HG03342 (cell line): ENCODE measurements around the gene COL20A1.
"Not testable (repeated sequence)": the region's sequence is repeated elsewhere in the genome, so short reads cannot be mapped to it uniquely, and the experiment has no call there.

Experiments used
- ATAC-seq: cut with Tn5 transposase; IDR thresholded peaks from one replicate; pipeline ENCODE4 v1.9.1; 2021; ENCODE audit warnings: mild to moderate bottlenecking, moderate library complexity; ENCODE audit not compliant: unreplicated experiment

The COL20A1 gene

DNA sequence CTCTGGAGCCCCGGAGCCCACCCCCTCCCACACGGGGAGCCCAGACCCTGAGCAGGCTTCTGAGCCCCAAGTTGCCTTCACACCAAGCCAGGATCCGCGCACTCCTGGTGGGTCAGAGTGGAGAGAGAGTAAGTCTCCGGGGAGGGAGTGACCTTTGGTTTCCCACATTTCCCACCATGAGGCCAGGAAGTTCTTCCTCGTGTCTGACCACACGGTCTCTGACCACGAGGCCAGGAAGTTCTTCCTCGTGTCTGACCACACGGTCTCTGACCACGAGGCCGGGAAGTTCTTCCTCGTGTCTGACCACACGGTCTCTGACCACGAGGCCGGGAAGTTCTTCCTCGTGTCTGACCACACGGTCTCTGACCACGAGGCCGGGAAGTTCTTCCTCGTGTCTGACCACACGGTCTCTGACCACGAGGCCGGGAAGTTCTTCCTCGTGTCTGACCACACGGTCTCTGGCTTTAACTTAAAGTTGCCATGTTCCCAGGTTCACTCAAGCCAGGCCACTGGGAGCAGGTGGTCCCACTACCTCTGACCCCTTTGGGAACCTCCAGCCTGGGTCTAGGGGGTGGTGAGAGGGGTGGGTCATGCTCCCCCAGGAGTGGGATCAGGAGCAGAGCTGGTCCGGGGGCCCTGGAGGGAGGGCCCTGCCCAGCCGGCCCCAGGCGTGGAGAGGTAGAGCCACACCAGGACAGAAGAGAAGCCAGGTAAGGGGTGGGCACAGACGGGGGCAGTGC lies 13.1 kb downstream of the COL20A1 start:
- ATAC-seq = not testable (repeated sequence)

- ATAC-seq = no peak
These were observed 13.9 kb downstream of the COL20A1 start for GRCh38 chr20:63306673-63307537.

DNA sequence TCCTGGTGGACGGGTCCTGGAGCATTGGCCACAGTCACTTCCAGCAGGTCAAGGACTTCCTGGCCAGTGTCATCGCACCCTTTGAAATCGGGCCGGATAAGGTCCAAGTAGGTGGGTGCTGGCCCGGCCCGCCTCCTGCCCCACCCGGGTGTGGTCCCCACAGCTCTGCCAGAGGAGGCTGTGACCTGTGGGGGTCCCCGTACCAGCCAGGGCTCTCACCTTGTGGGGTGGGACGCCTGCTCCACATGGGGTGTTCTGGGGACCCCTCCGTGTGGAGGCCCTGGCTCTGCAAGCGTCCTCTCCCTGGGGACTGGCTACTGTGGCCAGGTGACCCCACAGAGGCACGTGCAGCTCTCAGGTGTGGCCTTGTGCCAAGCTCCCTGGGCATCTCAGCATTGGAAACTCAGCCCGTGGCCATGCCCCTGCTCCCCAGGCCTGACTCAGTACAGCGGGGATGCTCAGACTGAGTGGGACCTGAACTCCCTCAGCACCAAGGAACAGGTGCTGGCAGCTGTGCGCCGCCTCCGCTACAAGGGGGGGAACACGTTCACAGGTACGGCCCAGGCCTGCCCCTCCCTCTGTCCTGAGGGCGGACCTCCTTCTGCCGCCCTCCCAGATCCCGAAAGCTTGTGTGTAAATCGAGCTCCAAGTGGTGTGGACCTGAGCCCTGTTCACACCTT lies 14.7 kb downstream of the COL20A1 start:
- no peak for ATAC-seq

GRCh38 chr20:63308218-63308911 lies 15.4 kb downstream of the COL20A1 start:
- ATAC-seq = no peak

DNA sequence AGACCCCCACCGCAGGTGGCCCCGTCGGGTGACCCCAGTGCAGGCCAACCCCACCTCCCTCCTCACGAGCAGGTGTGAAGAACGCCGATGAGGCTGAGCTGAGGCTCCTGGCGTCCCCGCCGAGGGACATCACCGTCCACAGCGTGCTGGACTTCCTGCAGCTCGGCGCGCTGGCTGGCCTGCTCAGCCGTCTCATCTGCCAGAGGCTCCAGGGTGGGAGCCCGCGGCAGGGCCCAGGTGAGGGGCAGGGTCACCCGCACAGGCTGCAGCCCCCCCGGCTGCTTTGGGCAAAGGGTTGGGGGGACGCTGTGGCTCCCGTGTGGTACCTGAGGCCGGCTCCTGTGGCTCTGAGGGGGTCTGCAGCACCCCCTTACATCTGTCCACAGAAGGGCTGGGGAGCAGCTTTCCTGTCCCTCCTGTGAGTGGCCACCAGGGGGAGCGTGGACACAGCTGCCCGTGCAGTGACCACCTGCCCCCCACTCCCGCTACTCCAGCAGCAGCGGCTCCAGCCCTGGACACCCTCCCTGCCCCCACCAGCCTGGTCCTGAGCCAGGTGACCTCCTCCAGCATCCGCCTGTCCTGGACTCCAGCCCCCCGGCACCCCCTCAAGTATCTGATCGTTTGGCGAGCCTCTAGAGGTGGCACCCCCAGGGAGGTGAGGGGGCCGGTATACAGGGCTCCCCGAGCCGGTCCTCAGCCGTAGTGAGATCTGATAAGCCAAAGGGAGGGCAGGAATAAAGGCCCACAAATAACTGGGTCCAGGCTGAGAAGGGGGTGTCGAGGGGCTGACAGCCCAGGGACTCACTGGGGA lies 16.5 kb downstream of the COL20A1 start:
- no peak for ATAC-seq

DNA sequence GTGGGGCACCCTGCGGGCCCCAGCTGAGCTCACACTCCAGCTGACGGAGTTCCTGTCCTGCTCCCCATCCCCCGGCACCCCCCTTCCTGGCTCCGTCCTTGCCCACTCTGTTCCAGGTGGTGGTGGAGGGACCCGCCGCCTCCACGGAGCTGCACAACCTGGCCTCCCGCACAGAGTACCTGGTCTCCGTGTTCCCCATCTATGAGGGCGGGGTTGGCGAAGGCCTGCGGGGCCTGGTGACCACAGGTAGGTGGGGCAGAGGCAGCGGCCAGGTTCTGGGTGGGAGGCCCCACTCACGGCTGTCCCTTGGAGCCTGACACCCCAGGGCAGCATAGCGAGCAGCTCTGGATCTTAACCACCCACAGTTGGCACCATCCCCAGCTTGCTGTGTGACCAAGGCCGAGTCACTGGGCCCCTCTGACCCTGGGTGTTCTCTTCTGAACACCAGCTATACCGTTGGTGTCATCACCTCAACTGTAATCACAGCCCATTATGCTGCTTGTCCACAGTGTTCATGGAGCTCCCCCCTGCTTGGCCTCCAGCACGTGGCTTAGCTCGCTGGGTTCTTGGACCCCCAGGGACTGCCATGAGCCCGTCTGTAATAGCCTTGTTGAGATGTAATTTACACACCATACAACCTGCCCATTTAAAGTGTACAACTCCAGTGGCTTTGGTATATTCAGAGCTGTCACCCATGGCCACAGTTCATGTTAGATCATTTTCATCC lies 17.4 kb downstream of the COL20A1 start:
- no peak for ATAC-seq

GRCh38 chr20:63311186-63311832 lies 18.3 kb downstream of the COL20A1 start:
- no peak for ATAC-seq

DNA sequence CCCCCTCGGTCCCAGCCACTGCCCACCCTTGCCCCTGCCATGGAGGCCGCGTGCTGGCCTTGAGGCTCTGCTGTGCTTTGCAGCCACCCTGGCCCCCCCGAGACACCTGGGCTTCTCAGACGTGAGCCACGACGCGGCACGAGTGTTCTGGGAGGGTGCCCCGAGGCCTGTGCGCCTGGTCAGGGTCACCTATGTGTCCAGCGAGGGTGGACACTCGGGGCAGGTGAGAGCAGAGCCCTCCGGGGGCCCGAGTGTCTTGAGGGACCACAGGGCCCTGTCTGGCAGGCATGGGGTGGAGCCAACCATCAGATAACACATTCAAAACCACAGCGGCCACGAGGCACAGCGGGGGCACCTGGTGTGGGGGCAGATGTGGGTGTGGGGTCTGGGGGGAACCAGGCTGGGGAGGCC lies 18.9 kb downstream of the COL20A1 start:
- ATAC-seq = no peak

- ATAC-seq = no peak
These were observed 19.3 kb downstream of the COL20A1 start for GRCh38 chr20:63312273-63312672.

GRCh38 chr20:63312690-63313348 lies 19.8 kb downstream of the COL20A1 start:
- ATAC-seq = no peak

- ATAC-seq = no peak
These were observed 20.5 kb downstream of the COL20A1 start for GRCh38 chr20:63313349-63314014.

GRCh38 chr20:63314015-63314471 lies 21.1 kb downstream of the COL20A1 start:
- ATAC-seq = no peak

DNA sequence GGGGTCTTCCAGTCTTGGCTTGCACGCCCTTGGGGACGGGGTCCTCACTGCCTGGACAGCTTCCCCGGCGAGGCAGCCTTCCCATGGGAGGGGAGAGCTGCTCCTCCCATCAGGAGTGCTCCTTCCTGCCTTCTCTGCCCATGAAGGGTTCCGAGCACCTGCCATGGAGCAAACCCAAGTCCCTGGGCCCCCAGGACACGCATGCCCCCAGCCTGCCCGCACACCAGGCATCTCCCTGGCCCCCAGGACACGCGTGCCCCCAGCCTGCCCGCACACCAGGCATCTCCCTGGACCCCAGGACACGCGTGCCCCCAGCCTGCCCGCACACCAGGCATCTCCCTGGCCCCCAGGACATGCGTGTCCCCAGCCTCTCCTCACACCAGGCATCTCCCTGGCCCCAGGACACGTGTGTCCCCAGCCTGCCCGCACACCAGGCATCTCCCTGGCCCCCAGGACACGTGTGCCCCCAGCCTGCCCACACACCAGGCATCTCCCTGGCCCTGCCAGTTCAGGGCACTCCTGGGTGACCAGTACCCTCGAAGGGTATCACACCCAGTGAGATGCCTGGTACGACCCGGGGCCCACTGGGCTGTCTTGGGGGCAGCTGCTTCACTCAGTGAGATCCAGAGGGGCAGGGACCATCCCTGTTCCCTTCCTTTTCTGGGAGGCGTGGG lies 21.7 kb downstream of the COL20A1 start:
- no peak for ATAC-seq

- no peak for ATAC-seq
These were observed 22.3 kb downstream of the COL20A1 start for GRCh38 chr20:63315240-63315689.

GRCh38 chr20:63315731-63316491 lies 22.9 kb downstream of the COL20A1 start:
- ATAC-seq = no peak

GRCh38 chr20:63316502-63316921 lies 23.5 kb downstream of the COL20A1 start:
- ATAC-seq = no peak
